Smooth muscle cell (in vitro differentiated cells): ENCODE measurements around the gene TXN2. TPM values are rescaled to one million over a fixed set of nuclear protein-coding genes. Genes with fewer than 3 reads are reported as not detected.
A peak's percentile ranks its signal among the peaks of the same experiment; 100 is the strongest.

Experiments
- DNase-seq: peaks from one replicate; lab custom pipeline; 2025; ENCODE audit not compliant: unreplicated experiment; lab: John Stamatoyannopoulos, UW
- H2AFZ ChIP-seq: fragments of 200-600 bp; sonication (generic); 2 replicates; pipeline ENCODE4 v1.6.0; 2016; ENCODE audit warnings: antibody characterized with exemption, low read depth, mild to moderate bottlenecking
- H3F3A ChIP-seq: fragments of 200-600 bp; sonication (generic); 2 replicates; pipeline ENCODE4 v1.6.0; 2017; ENCODE audit warnings: antibody characterized with exemption, low read depth
- H3K27ac ChIP-seq: fragments of 200-600 bp; sonication (generic); 2 replicates; pipeline ENCODE4 v1.5.1; 2016; ENCODE audit warnings: low read depth, mild to moderate bottlenecking
- H3K27me3 ChIP-seq: fragments of 200-600 bp; sonication (generic); 2 replicates; pipeline ENCODE4 v1.6.1; 2016; ENCODE audit warnings: low read depth, mild to moderate bottlenecking
- H3K36me3 ChIP-seq: fragments of 200-600 bp; sonication (generic); 2 replicates; pipeline ENCODE4 v1.5.1; 2016; ENCODE audit warnings: low read depth
- H3K4me1 ChIP-seq: fragments of 200-600 bp; sonication (generic); 2 replicates; pipeline ENCODE4 v1.5.1; 2016; ENCODE audit warnings: low read depth
- H3K4me2 ChIP-seq: fragments of 200-600 bp; sonication (generic); 2 replicates; pipeline ENCODE4 v1.6.0; 2016; ENCODE audit warnings: mild to moderate bottlenecking
- H3K4me3 ChIP-seq: fragments of 200-600 bp; sonication (generic); 2 replicates; pipeline ENCODE4 v1.5.1; 2016; ENCODE audit warnings: mild to moderate bottlenecking
- H3K79me2 ChIP-seq: fragments of 200-600 bp; sonication (generic); 2 replicates; pipeline ENCODE4 v1.6.0; 2016; ENCODE audit warnings: low read depth, mild to moderate bottlenecking
- H3K9ac ChIP-seq: fragments of 200-600 bp; sonication (generic); 2 replicates; pipeline ENCODE4 v1.6.0; 2016; ENCODE audit warnings: low read depth
- H3K9me3 ChIP-seq: fragments of 200-600 bp; sonication (generic); replicated peaks from 2 replicates; pipeline ENCODE4 v1.5.1; 2016; ENCODE audit warnings: low read depth
- H4K20me1 ChIP-seq: fragments of 200-600 bp; sonication (generic); 2 replicates; pipeline ENCODE4 v1.6.0; 2016; ENCODE audit warnings: low read depth
- CTCF ChIP-seq: fragments of 200-600 bp; sonication (generic); IDR thresholded peaks from 2 replicates; pipeline ENCODE4 v1.5.1; 2017; ENCODE audit warnings: borderline replicate concordance, mild to moderate bottlenecking, antibody characterized with exemption; ENCODE audit not compliant: insufficient read depth, poor library complexity, severe bottlenecking
- WGBS: methylation state at CpG from one replicate; pipeline ENCODE4 v1.1.7; 2016; ENCODE audit warnings: low lambda C conversion rate; 5-methylcytosine and 5-hydroxymethylcytosine counted together
- polyA plus RNA-seq: library from polyadenylated mRNA; unstranded; fragments of >200 nt; fragmentation: Nextera tagmentation; extraction: Ambion mirVana; gene quantifications from 2 replicates; pipeline ENCODE4 v1.2.1, GENCODE V29; 2016
- total RNA-seq: library from RNA; depleted of rRNA; stranded (reverse); fragments of >200 nt; gene quantifications from 2 replicates; pipeline ENCODE4 v1.2.3, GENCODE V29; 2014

Gene TXN2
- total and polyA plus RNA-seq, 2 experiments from 2014 or later, result 17.0 to 97.0 TPM

GRCh38 chr22:36470994-36471331 lies 10.5 kb downstream of the TXN2 start:
- Histone ChIP-seq H3K9ac (peak overlapping the region; percentile 14), H3K4me2 (no peak overlapping the region), H4K20me1 (no peaks in the 10 kb centered on the region), H3K79me2 (peaks cover 6% of the 10 kb centered on the region), H3K4me3 (no peak overlapping the region), H2AFZ (no peak overlapping the region), H3K4me1 (peaks cover 7% of the 10 kb centered on the region), H3K27me3 (no peaks in the 10 kb centered on the region), H3K27ac (peak overlapping the region; percentile 77), H3K36me3 (peaks cover 3% of the 10 kb centered on the region), H3F3A (peaks cover 22% of the 10 kb centered on the region), H3K9me3 (no peaks in the 10 kb centered on the region)
- 76% methylated on average over 10 of the region's 10 CpGs for WGBS
- no peak for DNase-seq
- no peak for TF ChIP-seq CTCF

- H3K9me3 ChIP-seq, result no peaks in the 10 kb centered on the region
- no peaks in the 10 kb centered on the region for H3K36me3 ChIP-seq
- H3K9ac ChIP-seq, result peak overlapping the region; percentile 14
- 46% methylated on average over 14 of the region's 14 CpGs for WGBS
- H3K4me3 ChIP-seq, result no peak overlapping the region
- H3K27me3 ChIP-seq, result no peaks in the 10 kb centered on the region
- H3K79me2 ChIP-seq, result peaks cover 6% of the 10 kb centered on the region
- peaks cover 7% of the 10 kb centered on the region for H3K4me1 ChIP-seq
- TF ChIP-seq CTCF, result peak; percentile 97
- no peak overlapping the region for H2AFZ ChIP-seq
- H3K4me2 ChIP-seq, result peak overlapping the region; percentile 71
- H3K27ac ChIP-seq, result peak overlapping the region; percentile 77
- H4K20me1 ChIP-seq, result no peaks in the 10 kb centered on the region
- DNase-seq, result peak; percentile 53
- H3F3A ChIP-seq, result peaks cover 22% of the 10 kb centered on the region
These were observed 11.1 kb downstream of the TXN2 start for GRCh38 chr22:36470162-36470993.

GRCh38 chr22:36469094-36469710 lies 12.2 kb downstream of the TXN2 start:
- peak overlapping the region; percentile 76 for H3K27ac ChIP-seq
- TF ChIP-seq CTCF, result no peak
- H3K9me3 ChIP-seq, result no peaks in the 10 kb centered on the region
- no peak overlapping the region for H3K4me2 ChIP-seq
- H3K4me3 ChIP-seq, result no peak overlapping the region
- H2AFZ ChIP-seq, result no peak overlapping the region
- 86% methylated on average over 14 of the region's 14 CpGs for WGBS
- H4K20me1 ChIP-seq, result no peaks in the 10 kb centered on the region
- peaks cover 22% of the 10 kb centered on the region for H3F3A ChIP-seq
- DNase-seq, result no peak
- no peak overlapping the region for H3K9ac ChIP-seq
- no peaks in the 10 kb centered on the region for H3K27me3 ChIP-seq
- no peaks in the 10 kb centered on the region for H3K36me3 ChIP-seq
- peaks cover 7% of the 10 kb centered on the region for H3K4me1 ChIP-seq
- H3K79me2 ChIP-seq, result peaks cover 6% of the 10 kb centered on the region
